ENCODE measurements around the gene KDM2B.
A peak's percentile ranks its signal among the peaks of the same experiment; 100 is the strongest.

DNA sequence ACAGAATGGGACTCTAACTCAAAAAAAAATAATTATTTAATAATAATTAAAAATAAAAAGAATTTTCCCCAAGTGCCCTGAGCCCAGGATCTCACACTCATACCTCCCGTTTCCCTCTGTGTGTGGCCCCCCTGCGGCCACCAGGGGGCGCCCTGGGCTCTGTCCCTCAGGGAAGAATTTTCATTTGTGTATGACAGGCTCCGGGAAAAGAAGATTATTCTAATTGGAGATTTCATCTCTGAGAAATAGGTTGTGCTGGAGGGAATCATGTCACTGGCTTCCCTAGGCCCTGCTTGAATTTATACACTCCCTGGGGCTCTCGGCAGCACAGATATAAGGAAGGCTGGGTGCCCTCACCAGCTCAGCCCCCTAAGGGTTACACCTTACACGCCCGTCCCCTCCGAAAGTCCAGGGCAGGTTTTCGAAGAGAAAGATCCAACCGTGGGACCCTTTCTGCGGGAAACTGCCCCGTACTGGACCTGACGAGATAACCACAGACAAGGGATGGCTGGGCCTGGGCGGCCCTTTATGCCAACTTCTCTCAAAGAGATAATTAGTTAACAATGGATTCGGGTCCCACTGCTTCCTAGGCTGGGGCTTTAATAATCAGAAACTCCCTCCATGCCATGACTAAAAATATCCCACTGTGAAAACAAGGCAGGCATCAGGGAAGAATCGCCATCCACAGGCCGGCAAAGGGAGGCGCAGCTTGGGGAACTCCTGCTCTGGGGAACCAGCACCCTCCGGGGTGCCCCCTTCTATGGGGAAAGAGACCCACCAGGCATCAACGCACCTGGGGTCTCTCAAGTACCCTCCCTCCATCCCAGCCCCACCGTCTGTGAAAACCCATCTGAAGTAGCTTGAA is 80.7 kb downstream of the KDM2B start:
- TF ChIP-seq, protein P1, sequence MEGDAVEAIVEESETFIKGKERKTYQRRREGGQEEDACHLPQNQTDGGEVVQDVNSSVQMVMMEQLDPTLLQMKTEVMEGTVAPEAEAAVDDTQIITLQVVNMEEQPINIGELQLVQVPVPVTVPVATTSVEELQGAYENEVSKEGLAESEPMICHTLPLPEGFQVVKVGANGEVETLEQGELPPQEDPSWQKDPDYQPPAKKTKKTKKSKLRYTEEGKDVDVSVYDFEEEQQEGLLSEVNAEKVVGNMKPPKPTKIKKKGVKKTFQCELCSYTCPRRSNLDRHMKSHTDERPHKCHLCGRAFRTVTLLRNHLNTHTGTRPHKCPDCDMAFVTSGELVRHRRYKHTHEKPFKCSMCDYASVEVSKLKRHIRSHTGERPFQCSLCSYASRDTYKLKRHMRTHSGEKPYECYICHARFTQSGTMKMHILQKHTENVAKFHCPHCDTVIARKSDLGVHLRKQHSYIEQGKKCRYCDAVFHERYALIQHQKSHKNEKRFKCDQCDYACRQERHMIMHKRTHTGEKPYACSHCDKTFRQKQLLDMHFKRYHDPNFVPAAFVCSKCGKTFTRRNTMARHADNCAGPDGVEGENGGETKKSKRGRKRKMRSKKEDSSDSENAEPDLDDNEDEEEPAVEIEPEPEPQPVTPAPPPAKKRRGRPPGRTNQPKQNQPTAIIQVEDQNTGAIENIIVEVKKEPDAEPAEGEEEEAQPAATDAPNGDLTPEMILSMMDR (IDR thresholded peaks at IDR 0.05) = peak; percentile 68 to 96 (median 80)
- TF ChIP-seq POLR2A (IDR thresholded peaks at IDR 0.05) = no peak
- no peak for TF ChIP-seq EP300 (IDR thresholded peaks at IDR 0.05)
